Esophagus squamous epithelium (tissue), 5 donors: ENCODE results near the gene PNMA6E. TPM values are rescaled to one million over a fixed set of nuclear protein-coding genes. Genes with fewer than 3 reads are reported as not detected.

Source experiments
- DNase-seq: peaks from one replicate; lab custom pipeline; 2025; lab: John Stamatoyannopoulos, UW
- H3K27ac ChIP-seq, 4 donors: fragments of 200-600 bp; sonication (generic); one replicate each; pipeline ENCODE4 v1.5.1; 2016 to 2019; ENCODE audit warnings: mild to moderate bottlenecking in 1 of 4
- H3K27me3 ChIP-seq, 4 donors: fragments of 200-600 bp; sonication (generic); 1 replicate in 3 of 4; 2 replicates in 1 of 4; pipeline versions ENCODE4 v1.5.1 to v1.6.0; 2017 to 2021; ENCODE audit warnings: antibody characterized with exemption in 1 of 4
- H3K36me3 ChIP-seq, 3 donors: fragments of 200-600 bp; sonication (generic); one replicate each; pipeline ENCODE4 v1.5.1; 2016 to 2019
- H3K4me1 ChIP-seq, 3 donors: fragments of 200-600 bp; sonication (generic); one replicate each; pipeline ENCODE4 v1.5.1; 2017 to 2019
- H3K4me3 ChIP-seq, 4 donors: fragments of 200-600 bp; sonication (generic); 1 replicate in 3 of 4; 2 replicates in 1 of 4; pipeline ENCODE4 v1.5.1; 2016 to 2019; ENCODE audit warnings: mild to moderate bottlenecking in 2 of 4, moderate library complexity in 1 of 4
- H3K9me3 ChIP-seq, 3 donors: fragments of 200-600 bp; sonication (generic); one replicate each; pipeline ENCODE4 v1.5.1; 2016 to 2019
- CTCF ChIP-seq, 6 experiments: fragments of 450-650 bp in 4 of 6; fragments of 200-600 bp in 2 of 6; sonication (generic) in 2 of 6; IDR thresholded peaks; one replicate each; pipeline ENCODE4 v1.5.1; 2016 to 2019; ENCODE audit warnings: antibody characterized with exemption in 6 of 6, mild to moderate bottlenecking in 4 of 6, moderate library complexity in 4 of 6
- POLR2A ChIP-seq, 4 donors: fragments of 450-650 bp; IDR thresholded peaks; one replicate each; pipeline ENCODE4 v1.6.1; 2017; ENCODE audit warnings: antibody characterized with exemption in 4 of 4, mild to moderate bottlenecking in 4 of 4, moderate library complexity in 3 of 4
- WGBS, 2 donors: methylation state at CpG; one replicate each; pipeline ENCODE4 v1.1.5; 2018; 5-methylcytosine and 5-hydroxymethylcytosine counted together
- intact Hi-C: fragments of 100-400 bp; cut with DNase I; formaldehyde crosslinking; loops from one replicate; pipeline ENCODE4 v1.15.0; 2022
- total RNA-seq, 4 donors: library from RNA; depleted of rRNA; stranded (reverse); fragments of >200 nt; gene quantifications; one replicate each; pipeline ENCODE4 v1.1.0, GENCODE V29; 2016
- donor health status: DM: yes; HTN: yes; CAD: no.

PNMA6E gene
- total RNA-seq, 4 donors from 2014 or later: not detected

GRCh38 chrX:153412746-153413720, 11.9 kb upstream of the PNMA6E start:
- DNase-seq: no peak
- intact Hi-C loops: no loop called here
- Histone ChIP-seq H3K9me3 (no peaks in the 10 kb centered on the region), H3K27ac (no peak overlapping the region), H3K4me3 (no peak overlapping the region), H3K36me3 (no peaks in the 10 kb centered on the region), H3K4me1 (peaks cover 0 to 25% (median 10%) of the 10 kb centered on the region in 3 donors), H3K27me3 (peaks cover 0 to 86% (median 0%) of the 10 kb centered on the region in 4 donors)
- 28 to 75% methylated on average over 2 to 9 of the region's 23 CpGs for WGBS, 2 donors
- TF ChIP-seq POLR2A (IDR thresholded peaks at IDR 0.05) (no peak), CTCF (IDR thresholded peaks at IDR 0.05) (no peak)

GRCh38 chrX:153411988-153412574, 10.9 kb upstream of the PNMA6E start:
- no peak for DNase-seq

GRCh38 chrX:153411255-153411987, 10.3 kb upstream of the PNMA6E start, which contains the start of gene ZFP92:
ZFP92 (plus strand) TSS chrX:153411472; CDS start chrX:153418323, 6,851 bp downstream.
- Histone ChIP-seq H3K4me1 (peaks cover 0 to 25% (median 10%) of the 10 kb centered on the region in 3 donors), H3K9me3 (no peaks in the 10 kb centered on the region), H3K27ac (peak within 1 kb of the TSS in 1 of 4 donors; percentile 17), H3K27me3 (peaks cover 0 to 73% (median 2%) of the 10 kb centered on the region in 4 donors), H3K4me3 (peak within 1 kb of the TSS; percentile 23 to 66 (median 41)), H3K36me3 (no peaks in the 10 kb centered on the region)
- TF ChIP-seq CTCF (IDR thresholded peaks at IDR 0.05) (no peak), POLR2A (IDR thresholded peaks at IDR 0.05) (no peak)
- no peak for DNase-seq
- intact Hi-C loops: no loop called here
- WGBS, 2 donors: 39% methylated on average over 15 of the region's 75 CpGs; no CpG with 5 or more reads in 1 of the 2 donors

More at GRCh38 chrX:153411988-153412574, 10.9 kb upstream of the PNMA6E start:
- Histone ChIP-seq H3K9me3 (no peaks in the 10 kb centered on the region), H3K27ac (peak overlapping the region in 1 of 4 donors; percentile 17), H3K36me3 (no peaks in the 10 kb centered on the region), H3K27me3 (peaks cover 0 to 80% (median 2%) of the 10 kb centered on the region in 4 donors), H3K4me1 (peaks cover 0 to 25% (median 10%) of the 10 kb centered on the region in 3 donors), H3K4me3 (peak overlapping the region in 3 of 4 donors; percentile 34 to 66 (median 48))
- no peak for TF ChIP-seq POLR2A (IDR thresholded peaks at IDR 0.05)
- no peak for TF ChIP-seq CTCF (IDR thresholded peaks at IDR 0.05)
- intact Hi-C loops: no loop called here
- WGBS, 2 donors: 2 to 69% methylated on average over 6 to 7 of the region's 17 CpGs

- Histone ChIP-seq H3K36me3 (no peaks in the 10 kb centered on the region), H3K27ac (no peak overlapping the region), H3K4me3 (peak overlapping the region; percentile 23 to 66 (median 41)), H3K9me3 (no peaks in the 10 kb centered on the region), H3K27me3 (peaks cover 0 to 73% (median 2%) of the 10 kb centered on the region in 4 donors), H3K4me1 (peaks cover 0 to 25% (median 10%) of the 10 kb centered on the region in 3 donors)
- no peak for DNase-seq
- 58 to 65% methylated on average over 4 to 9 of the region's 12 CpGs for WGBS, 2 donors
- intact Hi-C loops: no loop called here
- TF ChIP-seq CTCF (IDR thresholded peaks at IDR 0.05) (no peak), POLR2A (IDR thresholded peaks at IDR 0.05) (no peak)
Measured at GRCh38 chrX:153410888-153411254, 9.7 kb upstream of the PNMA6E start.
